ENCODE data around the gene PTPRU. TPM values are rescaled to one million over a fixed set of nuclear protein-coding genes. Genes with fewer than 3 reads are reported as not detected.

PTPRU gene
- total RNA-seq, 4 donors from 2014 or later = 12.3 to 19.9 (median 15.9) TPM

GRCh38 chr1:29371332-29371731 is 135.0 kb downstream of the PTPRU start:
- DNase-seq (ENCODE audit: low spot score) (no peak), ATAC-seq (ENCODE audit: low FRiP score) (no peak)
- TF ChIP-seq CTCF (IDR thresholded peaks at IDR 0.05) = no peak

- no peak for TF ChIP-seq CTCF (IDR thresholded peaks at IDR 0.05)
- ATAC-seq (ENCODE audit: low FRiP score) = no peak
- DNase-seq (ENCODE audit: low spot score) = no peak
Observed at GRCh38 chr1:29372108-29372507, 135.8 kb downstream of the PTPRU start.

Other genes starting within 250 kb of the PTPRU start
- gene TMEM200B, start 112.6 kb upstream of the PTPRU start, total RNA-seq = 10 to 100 TPM in 2 of 4 donors, 1 to 10 TPM in 2; 7.2 to 26.8 (median 9.7) TPM
- gene SRSF4, start 54.6 kb upstream of the PTPRU start, total RNA-seq = 100 to 1,000 TPM in 1 of 4 donors, 10 to 100 TPM in 3; 75.3 to 117 (median 88.1) TPM
- gene MECR, start 5.6 kb upstream of the PTPRU start, total RNA-seq = 10 to 100 TPM; 18.0 to 29.4 (median 20.8) TPM